Ammon's horn (tissue), 1 donor: ENCODE measurements around the gene FOXO3.

Experiments used
- DNase-seq: peaks from one replicate; pipeline ENCODE4 v3.0.0-alpha.2; 2016; ENCODE audit warnings: low spot score

The FOXO3 gene

GRCh38 chr6:108576709-108577108 is 16.0 kb downstream of the FOXO3 start:
- no peak for DNase-seq

GRCh38 chr6:108578166-108578565 is 17.4 kb downstream of the FOXO3 start:
- no peak for DNase-seq

DNA sequence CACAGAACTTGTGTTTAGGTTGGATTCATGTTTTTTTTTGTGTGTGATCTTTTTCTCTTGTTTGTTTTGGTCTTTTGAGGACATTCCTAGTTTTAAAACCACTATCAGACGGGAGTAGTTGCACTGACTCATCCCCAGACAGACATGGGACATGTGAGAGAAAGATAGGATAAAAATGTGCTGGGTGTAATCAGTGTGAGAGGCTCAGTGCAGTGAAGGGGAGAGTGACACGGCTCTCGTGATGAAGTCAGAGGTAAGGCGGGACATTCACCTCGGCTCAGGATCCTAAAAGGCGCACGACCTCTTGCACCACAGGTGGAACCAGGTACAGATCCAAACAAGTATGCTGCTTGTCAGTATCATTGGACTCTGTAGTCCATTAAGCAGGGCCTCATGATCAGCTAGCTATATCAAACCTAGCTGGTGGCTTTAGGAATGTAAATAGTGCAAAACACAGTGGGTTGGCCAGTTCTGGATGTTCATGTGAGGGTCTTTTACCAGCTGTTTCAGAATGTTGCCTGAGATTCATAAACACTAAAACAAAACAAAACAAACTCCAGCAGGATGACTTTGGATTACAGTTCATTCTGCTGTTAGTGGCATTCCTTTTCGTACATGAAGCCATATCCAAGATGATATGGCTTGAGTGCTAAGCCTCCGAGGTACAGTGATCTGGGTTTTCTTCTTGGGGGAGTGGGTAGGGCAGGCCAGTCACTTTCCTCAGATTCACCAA is 18.0 kb downstream of the FOXO3 start:
- DNase-seq, result no peak

DNA sequence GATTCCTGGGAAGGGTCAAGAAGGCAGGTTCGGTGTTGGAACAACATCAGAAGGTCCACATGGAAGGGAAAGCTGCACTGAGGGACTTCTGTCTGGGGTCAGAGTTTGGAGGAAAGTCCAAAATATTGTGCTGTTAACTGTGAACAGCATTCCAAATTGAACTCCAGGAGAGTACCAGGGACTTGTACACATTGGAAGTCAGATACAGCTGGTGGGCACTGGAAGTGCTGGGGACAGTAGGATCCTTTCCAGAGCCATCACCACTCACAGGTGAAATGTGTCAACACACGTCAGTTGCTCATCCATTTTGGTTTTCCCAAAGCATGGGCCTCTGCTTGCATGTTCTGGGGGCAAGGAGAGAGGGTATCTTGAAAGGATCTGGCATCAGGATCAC is 18.6 kb downstream of the FOXO3 start:
- no peak for DNase-seq

- DNase-seq, result no peak
Observed at GRCh38 chr6:108580646-108581045, 19.9 kb downstream of the FOXO3 start.

GRCh38 chr6:108581237-108581931 is 20.7 kb downstream of the FOXO3 start:
- DNase-seq, result no peak

GRCh38 chr6:108581932-108582475 is 21.3 kb downstream of the FOXO3 start:
- DNase-seq, result no peak

GRCh38 chr6:108582618-108583017 is 21.9 kb downstream of the FOXO3 start:
- no peak for DNase-seq

DNA sequence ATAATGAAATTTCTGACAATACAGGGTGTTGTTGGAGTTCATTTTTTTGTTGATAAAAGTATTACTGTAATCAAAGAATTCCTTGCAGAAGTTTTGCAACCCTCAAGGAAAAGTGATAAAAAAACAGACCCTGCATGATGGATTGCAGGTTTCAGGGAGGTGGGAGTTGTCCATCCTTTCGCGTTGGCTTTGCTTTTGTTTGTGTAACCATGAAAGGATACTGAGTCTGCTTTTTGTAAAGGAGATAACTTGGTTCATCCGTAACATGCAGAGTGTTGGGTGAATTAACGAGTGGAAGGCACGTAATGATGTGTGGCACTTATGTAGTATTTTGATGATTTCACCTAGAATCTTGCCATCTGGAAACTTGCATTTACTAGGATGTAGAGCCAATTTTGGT is 23.6 kb downstream of the FOXO3 start:
- DNase-seq, result no peak

DNA sequence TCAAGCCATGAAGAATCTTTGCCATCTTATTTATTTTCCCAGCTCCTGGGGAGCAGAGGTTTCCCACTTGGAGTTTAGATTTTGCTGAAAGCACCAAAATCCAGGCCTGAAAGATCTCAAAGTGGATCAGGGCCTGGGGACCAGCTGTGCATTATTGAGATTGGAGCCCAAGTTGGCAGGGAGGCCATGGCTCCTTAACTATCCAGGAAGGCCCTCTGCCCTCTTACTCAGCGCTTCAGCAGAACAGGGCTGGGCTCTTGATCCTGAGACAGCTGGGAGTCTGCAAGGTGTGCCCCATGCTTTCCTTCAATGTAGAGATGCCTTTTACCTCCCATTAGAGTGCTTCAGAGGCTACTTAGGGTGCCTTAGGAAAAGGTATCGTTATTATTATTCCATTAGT is 24.6 kb downstream of the FOXO3 start:
- DNase-seq, result no peak

GRCh38 chr6:108585921-108586536 is 25.3 kb downstream of the FOXO3 start:
- DNase-seq, result no peak

DNA sequence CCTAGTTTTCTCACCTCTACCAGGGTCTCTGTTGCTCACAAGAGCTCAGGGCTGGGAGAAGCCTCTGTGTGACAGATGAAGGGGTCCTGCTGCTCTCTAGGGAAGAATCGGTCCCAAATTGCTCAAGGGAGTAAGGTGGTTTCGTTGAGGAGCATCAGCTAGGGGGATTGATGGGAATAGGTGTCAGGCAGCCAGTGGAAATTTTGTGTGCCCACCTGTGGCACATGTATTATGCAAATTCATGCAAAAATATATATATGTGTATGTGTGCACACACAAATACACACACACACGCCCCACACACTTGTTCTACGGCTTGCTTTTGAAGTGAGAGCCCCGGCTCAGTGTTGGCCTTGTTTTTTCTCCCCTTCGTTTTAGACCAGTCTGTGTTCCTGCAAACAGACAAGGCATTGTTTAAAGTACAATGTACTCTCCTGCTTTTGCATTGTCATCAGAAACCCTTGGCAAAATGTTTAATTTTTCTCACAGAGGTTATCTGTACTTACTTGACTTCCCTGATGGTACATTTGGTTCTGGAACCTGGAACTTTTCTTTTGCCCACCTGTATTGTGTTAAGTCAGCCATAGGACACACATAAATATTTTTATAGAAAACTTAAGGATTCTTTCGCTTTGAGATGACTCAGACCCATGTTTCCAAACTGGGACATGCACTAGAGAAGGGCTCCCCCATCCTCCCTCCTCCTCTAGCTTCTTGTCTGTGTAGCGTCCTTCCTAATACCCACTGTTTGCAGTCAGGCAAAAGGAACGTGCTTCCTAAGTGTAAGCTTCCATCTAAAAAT is 26.7 kb downstream of the FOXO3 start:
- peak; percentile 80 for DNase-seq

DNA sequence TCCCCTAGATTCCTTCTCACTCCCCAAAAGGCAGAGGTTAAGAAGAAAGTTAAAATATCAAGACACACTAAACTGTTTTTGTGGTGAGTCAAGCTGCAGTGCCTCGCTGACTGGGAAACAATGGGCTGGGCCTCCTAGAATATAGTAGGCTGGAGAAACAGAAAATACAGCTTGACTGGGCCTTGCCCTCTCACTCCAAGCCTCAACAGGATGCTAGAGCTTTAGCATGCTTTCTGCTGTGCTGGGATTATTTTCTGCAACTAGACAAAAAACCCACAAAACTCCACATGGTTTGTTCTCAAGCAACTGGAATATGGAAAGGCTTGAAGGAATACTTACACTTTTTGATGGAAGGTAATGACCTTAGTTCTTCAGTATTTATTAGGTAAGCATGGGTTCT is 27.9 kb downstream of the FOXO3 start:
- no peak for DNase-seq

- peak; percentile 88 for DNase-seq
Observed at GRCh38 chr6:108589244-108589791, 28.6 kb downstream of the FOXO3 start.

DNA sequence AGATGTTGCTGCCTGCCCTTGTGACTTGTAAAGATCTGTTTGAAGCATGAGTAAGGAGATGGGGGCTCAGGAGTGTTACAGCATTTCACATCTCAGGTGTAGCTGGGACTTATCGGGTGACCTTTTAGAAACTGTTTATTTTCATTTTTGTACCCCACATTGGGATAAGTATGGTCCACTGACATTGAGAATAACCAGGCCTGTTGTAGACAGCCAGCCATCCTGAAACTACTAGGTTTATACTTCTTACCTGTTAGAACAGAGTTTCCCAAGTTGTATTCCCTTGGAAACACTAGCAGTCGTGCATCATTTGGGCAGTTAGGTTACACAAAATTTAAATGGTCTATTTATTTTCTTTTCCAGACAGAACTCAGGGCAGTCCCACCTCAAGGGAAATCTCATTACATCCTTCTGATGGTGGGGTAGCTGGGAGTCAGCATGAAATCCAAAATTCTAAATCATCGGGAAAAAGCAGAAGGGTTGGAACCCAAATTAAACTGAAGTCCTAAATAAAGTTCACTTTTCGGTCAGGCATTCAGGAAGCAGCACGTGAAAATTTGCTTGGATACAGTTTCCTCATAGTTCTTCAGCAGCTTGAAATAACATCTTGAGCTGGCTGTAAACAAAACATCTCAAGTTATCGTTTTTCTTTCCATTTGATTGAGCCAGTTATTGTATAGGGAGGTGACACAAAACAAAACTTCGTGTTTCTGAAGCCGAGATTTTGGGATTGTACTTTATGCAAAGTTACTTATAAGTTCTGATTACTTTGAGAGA is 30.5 kb downstream of the FOXO3 start:
- DNase-seq, result no peak

- DNase-seq, result peak; percentile 58
Observed at GRCh38 chr6:108592371-108593337, 31.9 kb downstream of the FOXO3 start.

DNA sequence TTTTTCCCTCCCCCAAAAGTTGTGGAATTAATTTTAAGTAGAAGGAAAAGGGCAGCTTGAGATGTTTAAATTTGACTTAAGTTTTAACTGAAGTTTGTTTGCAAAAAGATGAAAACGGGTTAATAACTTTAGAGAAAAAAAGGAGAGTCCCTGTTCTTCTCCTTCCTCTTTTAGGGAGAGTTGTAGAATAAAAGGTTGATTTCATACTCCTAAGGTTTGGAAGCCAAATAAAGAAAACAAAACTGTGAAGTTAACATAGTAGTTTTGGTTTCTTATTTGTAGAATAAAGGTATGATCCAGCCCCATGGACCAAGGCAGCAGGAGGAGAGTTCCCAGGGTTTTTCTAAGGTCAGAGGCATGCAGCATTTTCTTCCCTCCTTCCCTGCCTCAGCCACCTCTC is 33.4 kb downstream of the FOXO3 start:
- DNase-seq, result no peak

DNA sequence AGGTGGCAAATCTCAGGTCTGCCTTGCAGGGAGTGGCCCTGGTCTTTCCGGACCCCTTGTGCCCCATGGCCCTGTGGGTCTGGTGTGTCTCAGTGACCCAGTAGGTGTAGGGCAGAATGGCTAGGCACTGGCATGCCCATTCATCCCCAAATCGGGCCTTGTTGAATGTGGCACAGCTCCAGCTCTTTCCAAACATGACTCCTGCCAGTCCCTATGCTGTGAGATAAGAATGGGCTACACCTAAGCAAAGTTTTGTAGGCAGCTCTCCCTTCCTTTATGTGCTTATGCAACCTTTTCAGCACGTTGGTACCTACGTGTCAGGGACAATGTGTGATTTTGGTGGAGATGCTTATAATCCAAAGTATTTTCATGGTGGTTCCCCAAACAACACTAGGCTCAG is 33.9 kb downstream of the FOXO3 start:
- DNase-seq, result no peak

- DNase-seq, result no peak
Observed at GRCh38 chr6:108596956-108597355, 36.2 kb downstream of the FOXO3 start.
